Epithelial cell of esophagus (primary cell): ENCODE data around the gene MAN2A1.

Experiments used
- DNase-seq: peaks from one replicate; pipeline ENCODE4 v3.0.0; 2010; ENCODE audit warnings: low read depth
- H3K4me3 ChIP-seq: 2 replicates; pipeline ENCODE4 v1.5.1; 2011; ENCODE audit warnings: mild to moderate bottlenecking, low read length, control low read depth
- CTCF ChIP-seq: IDR thresholded peaks from 2 replicates; pipeline ENCODE4 v1.5.1; 2011; ENCODE audit warnings: low read depth, mild to moderate bottlenecking, low read length, control low read depth, inconsistent platforms; ENCODE audit not compliant: insufficient read depth; ENCODE audit errors: missing control alignments

MAN2A1 gene

GRCh38 chr5:109837231-109837861, 147.6 kb downstream of the MAN2A1 start:
- DNase-seq: no peak
- no peak for TF ChIP-seq CTCF
- H3K4me3 ChIP-seq: no peak overlapping the region

- no peak overlapping the region for H3K4me3 ChIP-seq
- no peak for TF ChIP-seq CTCF
- no peak for DNase-seq
These were observed 148.4 kb downstream of the MAN2A1 start for GRCh38 chr5:109838157-109838556.

GRCh38 chr5:109844148-109844547, 154.4 kb downstream of the MAN2A1 start:
- DNase-seq: no peak
- TF ChIP-seq CTCF: peak; percentile 21

GRCh38 chr5:109844695-109845094, 155.0 kb downstream of the MAN2A1 start:
- TF ChIP-seq CTCF: no peak
- H3K4me3 ChIP-seq: no peak overlapping the region
- DNase-seq: peak; percentile 49

More at GRCh38 chr5:109844148-109844547, 154.4 kb downstream of the MAN2A1 start:
- no peak overlapping the region for H3K4me3 ChIP-seq

GRCh38 chr5:109848130-109848529, 158.4 kb downstream of the MAN2A1 start:
- no peak overlapping the region for H3K4me3 ChIP-seq
- no peak for DNase-seq
- TF ChIP-seq CTCF: no peak

GRCh38 chr5:109849478-109850088, 159.9 kb downstream of the MAN2A1 start:
- DNase-seq: no peak
- no peak for TF ChIP-seq CTCF
- no peak overlapping the region for H3K4me3 ChIP-seq
